Neuron (in vitro differentiated cells): ENCODE data around the gene HOXB5.
A peak's percentile ranks its signal among the peaks of the same experiment; 100 is the strongest.

ENCODE experiments used
- H2AFZ ChIP-seq: one replicate; pipeline ENCODE4 v1.6.1; 2013; ENCODE audit warnings: low read depth, mild to moderate bottlenecking, inconsistent platforms, low read length, moderate library complexity
- H3K27me3 ChIP-seq: one replicate; pipeline ENCODE4 v1.6.1; 2013; ENCODE audit warnings: low read length; ENCODE audit not compliant: insufficient read depth
- H3K36me3 ChIP-seq: one replicate; pipeline ENCODE4 v1.6.1; 2013; ENCODE audit warnings: low read length; ENCODE audit not compliant: insufficient read depth
- H3K4me1 ChIP-seq: one replicate; pipeline ENCODE4 v1.6.1; 2013; ENCODE audit warnings: low read length; ENCODE audit not compliant: insufficient read depth
- H3K4me3 ChIP-seq: 2 replicates; pipeline ENCODE4 v1.5.1; 2013; ENCODE audit warnings: mild to moderate bottlenecking, low read length, moderate library complexity
- H3K9me3 ChIP-seq: one replicate; pipeline ENCODE4 v1.6.1; 2013; ENCODE audit warnings: low read length

The HOXB5 gene

GRCh38 chr17:48553190-48553547 is 40.4 kb downstream of the HOXB5 start:
- Histone ChIP-seq H3K27me3 (peaks cover 69% of the 10 kb centered on the region), H3K4me1 (no peaks in the 10 kb centered on the region), H3K36me3 (no peaks in the 10 kb centered on the region), H2AFZ (no peak overlapping the region), H3K9me3 (no peaks in the 10 kb centered on the region), H3K4me3 (no peak overlapping the region)

GRCh38 chr17:48552466-48553189 is 41.0 kb downstream of the HOXB5 start:
- no peak overlapping the region for H3K4me3 ChIP-seq
- H3K27me3 ChIP-seq = peaks cover 68% of the 10 kb centered on the region
- no peaks in the 10 kb centered on the region for H3K9me3 ChIP-seq
- no peaks in the 10 kb centered on the region for H3K36me3 ChIP-seq
- H2AFZ ChIP-seq = no peak overlapping the region
- H3K4me1 ChIP-seq = no peaks in the 10 kb centered on the region

GRCh38 chr17:48551596-48552465 is 41.7 kb downstream of the HOXB5 start:
- H3K27me3 ChIP-seq = peaks cover 68% of the 10 kb centered on the region
- H3K4me1 ChIP-seq = no peaks in the 10 kb centered on the region
- no peak overlapping the region for H3K4me3 ChIP-seq

GRCh38 chr17:48551214-48551555 is 42.4 kb downstream of the HOXB5 start:
- H3K4me1 ChIP-seq = no peaks in the 10 kb centered on the region

More at GRCh38 chr17:48551596-48552465, 41.7 kb downstream of the HOXB5 start:
- H3K9me3 ChIP-seq = no peaks in the 10 kb centered on the region
- H3K36me3 ChIP-seq = no peaks in the 10 kb centered on the region
- H2AFZ ChIP-seq = no peak overlapping the region

GRCh38 chr17:48550502-48551213 is 42.9 kb downstream of the HOXB5 start:
- Histone ChIP-seq H3K4me3 (no peak overlapping the region), H3K9me3 (no peaks in the 10 kb centered on the region), H3K36me3 (no peaks in the 10 kb centered on the region), H3K27me3 (peaks cover 68% of the 10 kb centered on the region), H2AFZ (no peak overlapping the region), H3K4me1 (no peaks in the 10 kb centered on the region)

More at GRCh38 chr17:48551214-48551555, 42.4 kb downstream of the HOXB5 start:
- peaks cover 69% of the 10 kb centered on the region for H3K27me3 ChIP-seq
- no peak overlapping the region for H2AFZ ChIP-seq
- H3K4me3 ChIP-seq = no peak overlapping the region
- no peaks in the 10 kb centered on the region for H3K36me3 ChIP-seq
- H3K9me3 ChIP-seq = no peaks in the 10 kb centered on the region

- Histone ChIP-seq H3K4me1 (no peaks in the 10 kb centered on the region), H3K9me3 (no peaks in the 10 kb centered on the region), H3K4me3 (no peak overlapping the region), H3K27me3 (peaks cover 70% of the 10 kb centered on the region), H2AFZ (no peak overlapping the region), H3K36me3 (no peaks in the 10 kb centered on the region)
Measured at GRCh38 chr17:48549914-48550501, 43.6 kb downstream of the HOXB5 start.

- no peak overlapping the region for H3K4me3 ChIP-seq
- H2AFZ ChIP-seq = no peak overlapping the region
- H3K9me3 ChIP-seq = no peaks in the 10 kb centered on the region
- no peaks in the 10 kb centered on the region for H3K4me1 ChIP-seq
- H3K27me3 ChIP-seq = peaks cover 64% of the 10 kb centered on the region
- no peaks in the 10 kb centered on the region for H3K36me3 ChIP-seq
Measured at GRCh38 chr17:48549281-48549630, 44.3 kb downstream of the HOXB5 start.

GRCh38 chr17:48548523-48549280 is 44.9 kb downstream of the HOXB5 start:
- Histone ChIP-seq H3K4me3 (no peak overlapping the region), H2AFZ (no peak overlapping the region), H3K4me1 (no peaks in the 10 kb centered on the region), H3K9me3 (no peaks in the 10 kb centered on the region), H3K36me3 (no peaks in the 10 kb centered on the region), H3K27me3 (peaks cover 64% of the 10 kb centered on the region)

- H3K36me3 ChIP-seq = no peaks in the 10 kb centered on the region
- no peak overlapping the region for H2AFZ ChIP-seq
- peaks cover 63% of the 10 kb centered on the region for H3K27me3 ChIP-seq
- peak overlapping the region; percentile 7 for H3K4me3 ChIP-seq
- no peaks in the 10 kb centered on the region for H3K4me1 ChIP-seq
- no peaks in the 10 kb centered on the region for H3K9me3 ChIP-seq
Measured at GRCh38 chr17:48547808-48548522, 45.6 kb downstream of the HOXB5 start.

- Histone ChIP-seq H3K4me3 (peak overlapping the region; percentile 7), H3K36me3 (no peaks in the 10 kb centered on the region), H2AFZ (no peak overlapping the region), H3K27me3 (peaks cover 66% of the 10 kb centered on the region), H3K4me1 (no peaks in the 10 kb centered on the region), H3K9me3 (no peaks in the 10 kb centered on the region)
Measured at GRCh38 chr17:48546924-48547807, 46.4 kb downstream of the HOXB5 start.

GRCh38 chr17:48546137-48546923 is 47.2 kb downstream of the HOXB5 start:
- peak overlapping the region; percentile 7 for H3K4me3 ChIP-seq
- H3K4me1 ChIP-seq = no peaks in the 10 kb centered on the region
- peaks cover 71% of the 10 kb centered on the region for H3K27me3 ChIP-seq

More at GRCh38 chr17:48546137-48546923, 47.2 kb downstream of the HOXB5 start:
- Histone ChIP-seq H3K9me3 (no peaks in the 10 kb centered on the region), H2AFZ (no peak overlapping the region), H3K36me3 (no peaks in the 10 kb centered on the region)
